K562 (cell line): Measurements from ENCODE around the gene TMEM204. TPM values are rescaled to one million over a fixed set of nuclear protein-coding genes. Genes with fewer than 3 reads are reported as not detected.

Experiments
- ATAC-seq: fragments of 200-7000 bp; cut with Tn5 transposase; 3 replicates; pipeline ENCODE4 v1.9.1; 2020; ENCODE audit warnings: moderate library complexity
- BruUV-seq: library from RNA; stranded (reverse); fragments of 400-500 nt; replicated peaks from 2 replicates; lab custom pipeline; 2021; lab: Mats Ljungman, UMichigan
- CTCF ChIA-PET: fragments of 300-600 bp; formaldehyde crosslinking; extraction: SDS; loops from one replicate; lab custom pipeline; 2021; ENCODE audit warnings: low intra/inter-chr PET ratio; lab: Yijun Ruan, JAX
- POLR2A ChIA-PET: fragments of 300-600, 350-650 bp; sonication (Branson Sonifier 250); formaldehyde crosslinking; extraction: SDS; loops from one replicate; lab custom pipeline; 2021; ENCODE audit warnings: antibody characterized with exemption, inconsistent platforms; lab: Yijun Ruan, JAX
- DNase-seq, 4 experiments: peaks; one replicate each; pipeline versions ENCODE4 v3.0.0 to v3.0.0-alpha.2; 2011 to 2018; ENCODE audit warnings: low spot score in 3 of 4, mixed read lengths in 3 of 4; ENCODE audit errors: extremely low read depth in 1 of 4
- FAIRE-seq: peaks from 2 replicates; lab custom pipeline; 2011; peaks lifted over from hg19 to GRCh38; lab: Jason Lieb, UNC
- H2AFZ ChIP-seq: 2 replicates; pipeline ENCODE4 v1.6.0; 2011; ENCODE audit warnings: low read depth, low read length, control low read depth, inconsistent platforms
- H3K27ac ChIP-seq: fragments of 200-600 bp; 3 replicates; pipeline ENCODE4 v1.8.0; 2011; ENCODE audit warnings: low read depth, mild to moderate bottlenecking, control low read depth, inconsistent platforms, low read length, moderate library complexity, mixed read lengths; ENCODE audit errors: extremely low read depth
- H3K27me3 ChIP-seq, 2 experiments: fragments of 300-600 bp in 1 of 2; 2 replicates in 1 of 2; 3 replicates in 1 of 2; pipeline versions ENCODE4 v1.6.0 to v1.8.0; 2011; ENCODE audit warnings: inconsistent platforms in 2 of 2, low read length in 2 of 2, mild to moderate bottlenecking in 1 of 2, mixed read lengths in 1 of 2, moderate library complexity in 1 of 2; ENCODE audit not compliant: control insufficient read depth in 2 of 2, insufficient read depth in 2 of 2
- H3K36me3 ChIP-seq: fragments of 300-600 bp; 3 replicates; pipeline ENCODE4 v1.8.0; 2011; ENCODE audit warnings: mild to moderate bottlenecking, low read length, inconsistent platforms; ENCODE audit not compliant: control insufficient read depth, insufficient read depth
- H3K4me1 ChIP-seq, 2 experiments: fragments of 200-600 bp in 1 of 2; replicated peaks in 1 of 2; 2 replicates in 1 of 2; 3 replicates in 1 of 2; pipeline versions ENCODE4 v1.5.1 to v1.8.0; 2011; ENCODE audit warnings: inconsistent platforms in 2 of 2, low read length in 2 of 2, mild to moderate bottlenecking in 1 of 2, mixed read lengths in 1 of 2, moderate library complexity in 1 of 2; ENCODE audit not compliant: control insufficient read depth in 2 of 2, insufficient read depth in 2 of 2
- H3K4me2 ChIP-seq: 2 replicates; pipeline ENCODE4 v1.6.1; 2011; ENCODE audit warnings: low read length, control low read depth, inconsistent platforms, mixed read lengths; ENCODE audit not compliant: insufficient read depth
- H3K4me3 ChIP-seq: fragments of 200-600 bp; sonication (generic), shearing (Covaris generic); 2 replicates; pipeline ENCODE4 v1.5.1; 2016; ENCODE audit warnings: control low read depth, inconsistent platforms
- H3K79me2 ChIP-seq: fragments of 200-600 bp; 3 replicates; pipeline ENCODE4 v1.8.0; 2011; ENCODE audit warnings: low read length, inconsistent platforms; ENCODE audit not compliant: control insufficient read depth, insufficient read depth
- H3K9ac ChIP-seq, 2 experiments: 2 replicates each; pipeline versions ENCODE4 v1.6.0 to v1.6.1; 2011; ENCODE audit warnings: low read depth in 2 of 2, low read length in 2 of 2, control low read depth in 1 of 2, inconsistent platforms in 1 of 2, mild to moderate bottlenecking in 1 of 2, mixed read lengths in 1 of 2; ENCODE audit not compliant: insufficient read depth in 1 of 2
- H3K9me1 ChIP-seq: one replicate; pipeline ENCODE4 v1.6.0; 2011; ENCODE audit warnings: inconsistent platforms, mild to moderate bottlenecking, low read length, moderate library complexity; ENCODE audit not compliant: control insufficient read depth, insufficient read depth
- H3K9me3 ChIP-seq: replicated peaks from 2 replicates; pipeline ENCODE4 v1.5.1; 2011; ENCODE audit warnings: low read depth, low read length, inconsistent platforms; ENCODE audit not compliant: control insufficient read depth, insufficient read depth
- H4K20me1 ChIP-seq: replicated peaks from 2 replicates; pipeline ENCODE4 v1.6.1; 2011; ENCODE audit warnings: low read length, inconsistent platforms, mixed read lengths; ENCODE audit not compliant: control insufficient read depth, insufficient read depth
- CHD4 ChIP-seq: fragments of 200-600 bp; sonication (generic); IDR thresholded peaks from 3 replicates; pipeline ENCODE4 v1.6.1; 2012; ENCODE audit warnings: low read depth, mild to moderate bottlenecking, mixed read lengths, low read length, inconsistent platforms; ENCODE audit not compliant: insufficient read depth, insufficient replicate concordance, poor library complexity, severe bottlenecking
- HINFP ChIP-seq: fragments of 450-650 bp; conservative IDR thresholded peaks from 2 replicates; pipeline ENCODE4 v1.6.1; 2016; ENCODE audit warnings: missing genetic modification characterization, low read depth, mild to moderate bottlenecking, control low read depth, missing compliant biosample characterization
- SMARCB1 ChIP-seq: IDR thresholded peaks from 2 replicates; pipeline ENCODE4 v1.6.1; 2011; ENCODE audit warnings: improper control_type of control experiment, low read depth; ENCODE audit not compliant: insufficient read length
- WGBS: fragments of 100-300 bp; shearing (Covaris generic); methylation state at CpG from one replicate; pipeline ENCODE4 v1.1.6; 2016; ENCODE audit warnings: low coverage, mixed read lengths; ENCODE audit not compliant: insufficient coverage; ENCODE audit errors: missing lambda C conversion rate; 5-methylcytosine and 5-hydroxymethylcytosine counted together
- in situ Hi-C: fragments of 300-500 bp; cut with MboI; formaldehyde crosslinking; loops from 4 replicates; pipeline ENCODE4 v1.15.0; 2018; ENCODE audit warnings: inconsistent platforms, mixed read lengths
- intact Hi-C: fragments of 100-400 bp; cut with micrococcal nuclease; formaldehyde crosslinking; loops from 2 replicates; pipeline ENCODE4 v1.14.2; 2022
- polyA plus RNA-seq, 8 experiments: library from polyadenylated mRNA; depleted of rRNA in 4 of 8; stranded (reverse) in 5 of 8; unstranded in 3 of 8; fragments of >200 nt; fragmentation: Nextera tagmentation in 2 of 8; fragmentation: Illumina TruSeq in 1 of 8; extraction: Ambion mirVana in 2 of 8; extraction: Trizol in 1 of 8; gene quantifications; 2 replicates each; pipeline versions ENCODE4 v1.2.1 to v1.2.3, GENCODE V29; 2011 to 2014; ENCODE audit warnings: inconsistent platforms in 1 of 8, missing spikeins in 1 of 8
- total RNA-seq, 7 experiments: library from RNA; depleted of rRNA in 6 of 7; stranded (reverse); fragments of >200 nt in 6 of 7; fragmentation: Illumina TruSeq in 2 of 7; extraction: Trizol in 2 of 7; gene quantifications; 2 replicates each; pipeline versions ENCODE4 v1.2.1 to v1.2.3, GENCODE V29; 2011 to 2021; ENCODE audit warnings: low replicate concordance in 1 of 7

TMEM204 gene
- total and polyA plus RNA-seq, 9 of the 15 experiments (the other 6 are each of a cell fraction or from before 2014, with no cell fraction given): 0.04 to 0.18 TPM; not detected in 7

GRCh38 chr16:1524366-1524765 lies 9.1 kb upstream of the TMEM204 start:
- H3K27ac ChIP-seq: no peak overlapping the region
- POLR2A ChIA-PET: interaction anchor here (1.6 kb wide), 1 partner anchor 12 kb away, joined by 5 read pairs; no protein-coding TSS in a partner anchor
- H3K9ac ChIP-seq: 0 out of 4 replicates have a peak overlapping the region, but pooled peaks of 1 of the 2 experiments have one; percentile 35
- no peak for TF ChIP-seq HINFP
- TF ChIP-seq SMARCB1: no peak
- TF ChIP-seq CHD4: no peak
- H3K4me2 ChIP-seq: no peak overlapping the region
- no peak overlapping the region for H3K4me3 ChIP-seq
- H4K20me1 ChIP-seq: peaks cover 10% of the 10 kb centered on the region
- WGBS: 30% methylated on average over 9 of the region's 26 CpGs
- CTCF ChIA-PET: no interaction called here
- intact Hi-C loops: no loop called here
- FAIRE-seq: no peak
- H3K9me1 ChIP-seq: no peaks in the 10 kb centered on the region
- no peaks in the 10 kb centered on the region for H3K36me3 ChIP-seq
- no peaks in the 10 kb centered on the region for H3K79me2 ChIP-seq
- no TSS peak for BruUV-seq
- H3K9me3 ChIP-seq: no peaks in the 10 kb centered on the region
- H2AFZ ChIP-seq: no peak overlapping the region
- in situ Hi-C loops: no loop called here
- DNase-seq: no peak
- peaks cover 0 to 26% of the 10 kb centered on the region in 2 experiments; a peak in 3 of 5 replicates for H3K27me3 ChIP-seq
- no peak for ATAC-seq
- peaks cover 4 to 65% of the 10 kb centered on the region in 2 experiments; a peak in 3 of 5 replicates for H3K4me1 ChIP-seq
